Amygdala (tissue), 56 donors: ENCODE data around the gene NSUN4.
A peak's percentile ranks its signal among the peaks of the same experiment; 100 is the strongest.
"Not testable (repeated sequence)": the region's sequence is repeated elsewhere in the genome, so short reads cannot be mapped to it uniquely, and the experiment has no call there.

Experiments
- DNase-seq, 56 donors: peaks; one replicate each; lab custom pipeline; 2025; lab: John Stamatoyannopoulos, UW

NSUN4 gene

GRCh38 chr1:46325285-46326076, 15.1 kb upstream of the NSUN4 start:
- not testable (repeated sequence) for DNase-seq

GRCh38 chr1:46328182-46328581, 12.4 kb upstream of the NSUN4 start:
- not testable (repeated sequence) for DNase-seq

- not testable (repeated sequence) for DNase-seq
Observed at GRCh38 chr1:46329807-46330206, 10.8 kb upstream of the NSUN4 start.

- not testable (repeated sequence) for DNase-seq
Observed at GRCh38 chr1:46330381-46330780, 10.2 kb upstream of the NSUN4 start.

GRCh38 chr1:46331786-46332540, 8.6 kb upstream of the NSUN4 start:
- not testable (repeated sequence) for DNase-seq

GRCh38 chr1:46333300-46334029, 7.1 kb upstream of the NSUN4 start:
- DNase-seq = no peak

GRCh38 chr1:46334030-46334384, 6.6 kb upstream of the NSUN4 start:
- DNase-seq = no peak

- no peak for DNase-seq
Observed at GRCh38 chr1:46335081-46335480, 5.5 kb upstream of the NSUN4 start.

- not testable (repeated sequence) for DNase-seq
Observed at GRCh38 chr1:46337409-46337808, 3.2 kb upstream of the NSUN4 start.

GRCh38 chr1:46341222-46342083, 846 bp downstream of the NSUN4 start:
- peak in 2 of 56 donors; percentile 4 to 43 for DNase-seq

- DNase-seq = no peak
Observed at GRCh38 chr1:46342084-46342656, 1.6 kb downstream of the NSUN4 start.

GRCh38 chr1:46342677-46343350, 2.2 kb downstream of the NSUN4 start:
- no peak for DNase-seq

GRCh38 chr1:46343351-46343695, 2.7 kb downstream of the NSUN4 start:
- DNase-seq = no peak

- no peak for DNase-seq
Observed at GRCh38 chr1:46343705-46344104, 3.1 kb downstream of the NSUN4 start.

GRCh38 chr1:46344481-46344880, 3.9 kb downstream of the NSUN4 start:
- DNase-seq = no peak

- no peak for DNase-seq
Observed at GRCh38 chr1:46345281-46345680, 4.7 kb downstream of the NSUN4 start.

- no peak for DNase-seq
Observed at GRCh38 chr1:46352363-46352762, 11.8 kb downstream of the NSUN4 start.

- not testable (repeated sequence) for DNase-seq
Observed at GRCh38 chr1:46355920-46356319, 15.3 kb downstream of the NSUN4 start.

GRCh38 chr1:46362158-46362557, 21.6 kb downstream of the NSUN4 start:
- no peak for DNase-seq
